ENCODE results near the gene RGS7. TPM values are rescaled to one million over a fixed set of nuclear protein-coding genes. Genes with fewer than 3 reads are reported as not detected.

The RGS7 gene
- total RNA-seq, 6 experiments from 2014 or later, result not detected

GRCh38 chr1:241330619-241331327, 26.2 kb downstream of the RGS7 start:
- Histone ChIP-seq H3K9me3 (no peaks in the 10 kb centered on the region), H3K4me1 (no peaks in the 10 kb centered on the region), H3K4me3 (no peak overlapping the region), H3K27me3 (no peaks in the 10 kb centered on the region), H3K27ac (no peak overlapping the region), H3K36me3 (no peaks in the 10 kb centered on the region)
- DNase-seq, result no peak
- WGBS (ENCODE audit: insufficient coverage, low coverage, low lambda C conversion rate, missing lambda C conversion rate), result 20% methylated on average over 1 of the region's 1 CpG
- intact Hi-C loops (cut with DNase I), result no loop called here
- ATAC-seq, result no peak
- TF ChIP-seq POLR2A (IDR thresholded peaks at IDR 0.05) (no peak), CTCF (IDR thresholded peaks at IDR 0.05) (no peak)

GRCh38 chr1:241325456-241325855, 31.5 kb downstream of the RGS7 start:
- no peak for TF ChIP-seq POLR2A (IDR thresholded peaks at IDR 0.05)
- no peak for TF ChIP-seq CTCF (IDR thresholded peaks at IDR 0.05)
- 59% methylated on average over 2 of the region's 2 CpGs for WGBS (ENCODE audit: insufficient coverage, low coverage, low lambda C conversion rate, missing lambda C conversion rate)
- no peaks in the 10 kb centered on the region for H3K36me3 ChIP-seq

GRCh38 chr1:241323514-241324195, 33.4 kb downstream of the RGS7 start:
- H3K27ac ChIP-seq, result no peak overlapping the region
- DNase-seq (no peak), ATAC-seq (peak in 1 of 4 donors; percentile 33)
- H3K9me3 ChIP-seq, result no peaks in the 10 kb centered on the region
- intact Hi-C loops (cut with DNase I), result no loop called here
- TF ChIP-seq POLR2A (IDR thresholded peaks at IDR 0.05), result no peak
- no peak for TF ChIP-seq CTCF (IDR thresholded peaks at IDR 0.05)
- H3K4me3 ChIP-seq, result no peak overlapping the region
- no peaks in the 10 kb centered on the region for H3K36me3 ChIP-seq
- WGBS (ENCODE audit: insufficient coverage, low coverage, low lambda C conversion rate, missing lambda C conversion rate), result 36% methylated on average over 9 of the region's 9 CpGs
- H3K27me3 ChIP-seq, result no peaks in the 10 kb centered on the region
- no peaks in the 10 kb centered on the region for H3K4me1 ChIP-seq

More at GRCh38 chr1:241325456-241325855, 31.5 kb downstream of the RGS7 start:
- intact Hi-C loops (cut with DNase I), result no loop called here
- H3K4me3 ChIP-seq, result no peak overlapping the region
- no peak for DNase-seq
- H3K4me1 ChIP-seq, result no peaks in the 10 kb centered on the region
- H3K9me3 ChIP-seq, result no peaks in the 10 kb centered on the region
- no peak overlapping the region for H3K27ac ChIP-seq
- no peak for ATAC-seq
- no peaks in the 10 kb centered on the region for H3K27me3 ChIP-seq

- WGBS (ENCODE audit: insufficient coverage, low coverage, low lambda C conversion rate, missing lambda C conversion rate), result 58% methylated on average over 2 of the region's 2 CpGs
Observed at GRCh38 chr1:241317676-241318075, 39.3 kb downstream of the RGS7 start.

More at GRCh38 chr1:241317676-241318075, 39.3 kb downstream of the RGS7 start:
- H3K4me1 ChIP-seq, result no peaks in the 10 kb centered on the region
- intact Hi-C loops (cut with DNase I), result no loop called here
- H3K36me3 ChIP-seq, result no peaks in the 10 kb centered on the region
- no peak overlapping the region for H3K27ac ChIP-seq
- ATAC-seq (no peak), DNase-seq (no peak)
- H3K27me3 ChIP-seq, result no peaks in the 10 kb centered on the region
- no peak for TF ChIP-seq CTCF (IDR thresholded peaks at IDR 0.05)
- TF ChIP-seq POLR2A (IDR thresholded peaks at IDR 0.05), result no peak
- H3K4me3 ChIP-seq, result no peak overlapping the region
- H3K9me3 ChIP-seq, result no peaks in the 10 kb centered on the region

All from right lobe of liver (tissue), 6 donors.